ENCODE measurements around the gene UQCRC1.

UQCRC1 gene

GRCh38 chr3:48609088-48610005 is at the start of gene UQCRC1:
Gene UQCRC1, minus strand, starts transcription at chr3:48609646. Its CDS starts 26 bp downstream, at chr3:48609620.
- DNase-seq: peak; percentile 85

GRCh38 chr3:48656841-48657281 is 47.4 kb upstream of the UQCRC1 start:
- DNase-seq: no peak

GRCh38 chr3:48656061-48656840 is 46.8 kb upstream of the UQCRC1 start:
- no peak for DNase-seq

GRCh38 chr3:48655606-48656005 is 46.2 kb upstream of the UQCRC1 start:
- DNase-seq: no peak

GRCh38 chr3:48655063-48655462 is 45.6 kb upstream of the UQCRC1 start:
- no peak for DNase-seq

DNA sequence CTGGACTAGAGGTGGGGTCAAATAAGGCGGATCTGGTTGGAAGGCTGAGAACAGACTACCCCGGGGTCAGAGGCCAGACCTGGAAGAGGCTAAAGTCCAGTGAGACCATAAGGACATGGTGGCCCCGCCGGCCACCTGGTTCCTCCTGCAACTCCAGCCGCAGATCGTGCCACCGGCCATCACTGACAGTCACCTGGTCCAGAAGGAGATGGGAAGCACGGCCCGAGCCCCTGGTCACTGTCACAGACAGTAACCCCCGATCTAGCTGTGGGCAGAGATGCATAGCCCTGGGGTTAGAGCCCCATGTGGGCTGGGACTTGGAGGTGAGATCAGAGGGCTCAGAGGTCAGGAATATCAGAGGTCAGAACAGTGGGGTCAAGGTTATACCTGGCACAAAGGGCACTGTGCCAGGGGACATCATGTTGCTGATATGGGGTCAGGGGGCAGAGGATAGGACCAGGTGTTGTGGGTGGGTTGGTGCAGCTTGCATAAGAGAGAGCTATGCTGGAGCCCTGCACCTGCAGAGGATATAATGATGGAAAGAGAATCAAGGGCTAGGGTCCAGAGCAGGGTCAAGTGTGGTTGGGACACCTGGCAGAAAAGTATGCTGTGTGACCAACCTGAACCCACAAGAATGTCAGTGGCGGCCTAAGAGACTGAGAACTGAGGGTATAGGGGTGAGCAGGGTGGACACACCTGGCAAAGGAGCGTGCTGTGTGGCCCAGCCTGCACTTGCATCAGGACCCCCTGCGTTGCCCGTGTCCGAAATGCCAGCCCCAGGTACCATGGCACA is 43.7 kb upstream of the UQCRC1 start:
- no peak for DNase-seq

GRCh38 chr3:48651771-48652170 is 42.3 kb upstream of the UQCRC1 start:
- DNase-seq: no peak

- no peak for DNase-seq
These were observed 41.3 kb upstream of the UQCRC1 start for GRCh38 chr3:48650723-48651122.

- no peak for DNase-seq
These were observed 38.9 kb upstream of the UQCRC1 start for GRCh38 chr3:48648188-48648850.

- no peak for DNase-seq
These were observed 38.3 kb upstream of the UQCRC1 start for GRCh38 chr3:48647714-48648113.

DNA sequence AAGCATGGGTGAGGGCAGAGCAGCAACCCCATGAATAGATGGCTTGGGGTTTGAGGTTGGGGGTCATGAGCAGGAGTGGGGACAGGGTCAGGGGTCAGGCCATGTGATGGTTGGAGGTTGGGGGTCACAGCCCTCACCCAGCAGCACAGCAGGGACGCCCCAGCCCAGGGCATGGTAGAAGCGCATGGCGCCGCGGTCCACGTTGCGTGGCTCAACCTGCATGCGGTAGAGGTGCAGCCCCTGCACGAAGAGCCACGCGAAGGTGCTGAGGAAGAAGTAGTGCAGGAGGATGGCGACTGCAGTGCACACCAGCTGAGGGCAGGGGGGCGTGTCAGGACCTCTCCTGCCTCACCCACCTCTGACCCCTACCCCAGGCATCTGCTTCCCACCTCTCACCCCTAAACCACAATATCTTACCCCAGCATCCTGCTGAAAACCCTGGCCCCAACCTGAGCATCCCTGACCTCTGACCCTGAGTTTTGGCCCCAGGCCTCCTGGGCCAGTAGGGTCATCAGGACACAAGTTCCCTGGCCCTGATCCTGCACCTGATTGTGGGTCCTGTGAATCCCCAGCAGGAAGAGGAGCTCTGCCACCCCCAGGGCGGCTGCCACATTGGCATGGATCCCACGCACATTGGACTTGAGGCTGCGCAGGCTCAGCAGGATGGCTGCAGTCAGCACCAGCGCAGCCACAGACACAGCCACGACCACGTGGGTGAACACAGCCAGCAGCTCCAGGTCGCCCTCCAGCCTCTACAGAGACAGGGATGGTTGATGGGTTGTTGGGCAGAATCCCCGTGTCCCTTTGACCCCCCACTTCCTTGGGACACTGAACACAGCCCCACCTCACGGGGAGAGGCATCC is 35.7 kb upstream of the UQCRC1 start:
- no peak for DNase-seq

GRCh38 chr3:48642605-48643004 is 33.2 kb upstream of the UQCRC1 start:
- DNase-seq: no peak

DNA sequence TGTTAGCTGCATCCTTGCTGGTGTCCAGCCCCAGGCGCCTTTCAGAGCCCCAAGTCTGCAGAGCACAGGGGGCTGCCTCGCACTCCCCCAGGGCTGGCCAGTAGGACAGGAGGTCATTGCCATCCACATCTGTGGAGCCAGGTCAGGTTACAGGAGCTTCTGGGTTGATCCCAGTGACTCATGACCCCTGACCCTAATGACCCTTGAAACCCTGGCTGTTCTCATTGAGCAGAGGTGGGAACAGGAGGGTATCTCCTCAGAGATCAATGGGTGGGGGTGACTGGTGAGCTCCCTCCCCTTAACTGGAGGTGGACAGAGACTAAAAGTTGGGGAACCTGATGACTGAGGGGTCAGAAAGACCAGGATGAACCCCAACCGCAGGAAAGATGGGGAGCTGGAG is 31.9 kb upstream of the UQCRC1 start:
- DNase-seq: no peak

- no peak for DNase-seq
These were observed 30.6 kb upstream of the UQCRC1 start for GRCh38 chr3:48639944-48640606.

DNA sequence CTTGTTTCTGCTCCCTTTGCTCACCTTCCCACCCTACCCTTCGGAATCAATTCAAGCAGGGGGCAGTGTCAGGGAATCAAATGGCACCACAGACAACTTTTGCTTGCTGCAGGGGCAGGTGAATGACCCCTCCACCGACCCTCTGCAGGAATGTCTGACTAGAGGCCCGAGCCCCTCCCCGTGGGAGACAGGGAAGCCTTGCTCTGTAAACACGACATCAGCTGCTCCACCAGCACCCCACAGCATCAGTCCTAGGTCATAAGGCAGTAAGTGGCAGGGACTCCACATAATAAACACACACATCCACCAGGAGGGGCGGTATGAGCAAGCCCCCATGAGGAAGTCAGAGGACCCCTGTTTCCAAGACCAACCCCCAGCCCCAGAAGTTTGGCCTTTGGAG is 27.9 kb upstream of the UQCRC1 start:
- DNase-seq: no peak

GRCh38 chr3:48636149-48636655 is 26.8 kb upstream of the UQCRC1 start:
- DNase-seq: no peak

- DNase-seq: peak; percentile 92
These were observed 26.0 kb upstream of the UQCRC1 start, which contains the start of gene SLC26A6 for GRCh38 chr3:48635222-48636021. Gene SLC26A6, minus strand, starts transcription at chr3:48635461. Its CDS starts 68 bp downstream, at chr3:48635393.

DNA sequence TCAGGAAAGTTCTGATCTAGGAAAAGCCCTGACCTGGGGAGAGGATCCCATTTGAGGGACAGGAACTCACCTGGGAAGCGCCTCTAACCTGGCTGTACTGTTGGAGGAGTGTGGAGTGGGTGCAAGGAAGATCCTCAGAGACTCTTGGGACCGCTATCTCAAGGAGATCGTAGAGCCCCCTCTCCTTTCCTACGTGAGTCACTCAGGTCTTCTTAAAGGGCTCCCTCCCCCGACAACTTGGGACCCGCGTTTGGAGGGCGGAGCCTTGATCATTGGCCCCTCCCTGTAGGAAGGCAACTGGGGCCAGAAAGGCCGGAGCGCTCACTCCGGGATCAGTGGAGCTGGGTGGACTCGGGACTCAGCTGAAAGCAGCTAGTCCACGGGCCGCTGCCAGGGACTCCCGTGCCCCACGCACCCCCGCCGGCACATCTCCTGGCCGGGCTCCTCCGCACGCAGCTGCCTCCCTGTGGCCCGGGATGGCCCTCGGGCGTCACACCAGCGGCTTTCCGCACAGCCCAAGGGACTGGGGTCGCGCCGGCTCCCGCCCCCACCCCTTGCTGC is 25.3 kb upstream of the UQCRC1 start:
- peak; percentile 39 for DNase-seq

- DNase-seq: no peak
These were observed 24.3 kb upstream of the UQCRC1 start for GRCh38 chr3:48633743-48634142.
